ENCODE data around the gene SIDT1.

SIDT1 gene

DNA sequence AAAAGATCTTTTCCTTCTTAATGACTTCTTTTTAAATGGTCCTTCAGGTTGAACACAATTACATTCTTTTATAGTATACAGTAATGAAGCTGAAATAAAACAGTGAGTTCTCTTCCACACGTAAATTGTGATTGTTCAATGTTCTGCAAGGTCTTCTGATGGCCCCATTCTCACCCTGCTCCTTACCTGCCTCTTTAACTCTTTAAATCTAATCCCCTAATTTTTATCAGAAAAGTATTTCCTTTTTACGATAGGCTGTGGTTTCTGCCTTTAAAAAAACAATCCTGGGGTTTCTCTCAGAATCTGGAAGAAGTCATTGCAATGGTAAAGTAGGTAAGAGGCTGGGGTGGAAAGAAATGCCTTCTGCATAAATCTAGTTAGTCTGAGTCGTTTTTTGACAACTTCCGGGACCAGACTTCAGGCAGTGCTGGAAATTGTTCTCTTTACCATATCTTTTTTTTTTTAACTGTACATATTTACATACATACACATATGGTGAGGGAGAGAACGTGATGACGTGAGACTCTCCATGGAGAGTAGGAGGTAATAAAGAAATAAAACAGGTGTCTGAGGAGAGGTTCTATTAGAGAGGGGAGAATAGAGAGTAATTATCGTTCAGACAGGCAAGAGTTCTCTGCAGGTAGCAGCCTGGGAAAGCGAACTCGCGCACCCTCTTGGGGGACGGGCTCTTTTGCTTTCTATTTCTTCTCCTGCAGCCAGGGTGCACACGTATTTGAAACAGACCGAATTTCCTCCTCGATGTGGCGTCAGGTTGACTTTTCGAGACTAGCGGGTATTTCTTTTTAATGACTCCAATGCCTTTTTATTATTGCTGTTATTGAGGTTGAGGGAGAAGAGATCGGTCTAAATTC, at the start of gene SIDT1:
TSS of gene SIDT1 (plus strand) at position 730 of the 872 bp plus-strand sequence. CDS start 467 bp downstream, outside the sequence.
- Histone ChIP-seq H3K36me3 (ENCODE audit: control insufficient read depth in 2 of 2, insufficient read depth in 2 of 2, low read length in 2 of 2) (no peaks in the 10 kb centered on the region), H3K27ac (ENCODE audit: low read depth in 2 of 2, low read length in 2 of 2) (peak within 1 kb of the TSS; percentile 86 to 87), H3K4me1 (ENCODE audit: control insufficient read depth in 2 of 2, insufficient read depth in 2 of 2, low read length in 2 of 2) (peaks cover 22 to 30% of the 10 kb centered on the region in 2 donors), H3K27me3 (ENCODE audit: control insufficient read depth in 2 of 2, insufficient read depth in 2 of 2, low read length in 2 of 2) (no peaks in the 10 kb centered on the region), H3K4me3 (ENCODE audit: low read length in 2 of 2) (peak within 1 kb of the TSS; percentile 64 to 95), H3K9ac (ENCODE audit: low read depth in 1 of 2, low read length in 2 of 2) (peak within 1 kb of the TSS; percentile 87 to 94), H3K9me3 (ENCODE audit: control insufficient read depth in 2 of 2, low read length in 2 of 2) (no peaks in the 10 kb centered on the region)

- H3K9ac ChIP-seq (ENCODE audit: low read depth in 1 of 2, low read length in 2 of 2) = no peak overlapping the region
- H3K4me1 ChIP-seq (ENCODE audit: control insufficient read depth in 2 of 2, insufficient read depth in 2 of 2, low read length in 2 of 2) = no peaks in the 10 kb centered on the region
- H3K9me3 ChIP-seq (ENCODE audit: control insufficient read depth in 2 of 2, low read length in 2 of 2) = no peaks in the 10 kb centered on the region
- H3K4me3 ChIP-seq (ENCODE audit: low read length in 2 of 2) = no peak overlapping the region
- H3K27me3 ChIP-seq (ENCODE audit: control insufficient read depth in 2 of 2, insufficient read depth in 2 of 2, low read length in 2 of 2) = no peaks in the 10 kb centered on the region
- H3K36me3 ChIP-seq (ENCODE audit: control insufficient read depth in 2 of 2, insufficient read depth in 2 of 2, low read length in 2 of 2) = peaks cover 6 to 13% of the 10 kb centered on the region in 2 donors
- no peak overlapping the region for H3K27ac ChIP-seq (ENCODE audit: low read depth in 2 of 2, low read length in 2 of 2)
Measured at GRCh38 chr3:113485161-113485609, 47.2 kb upstream of the SIDT1 start.

GRCh38 chr3:113495035-113495434, 37.3 kb upstream of the SIDT1 start:
- Histone ChIP-seq H3K4me3 (ENCODE audit: low read length in 2 of 2) (no peak overlapping the region), H3K36me3 (ENCODE audit: control insufficient read depth in 2 of 2, insufficient read depth in 2 of 2, low read length in 2 of 2) (peaks cover 18 to 20% of the 10 kb centered on the region in 2 donors), H3K9me3 (ENCODE audit: control insufficient read depth in 2 of 2, low read length in 2 of 2) (no peaks in the 10 kb centered on the region), H3K27ac (ENCODE audit: low read depth in 2 of 2, low read length in 2 of 2) (no peak overlapping the region), H3K27me3 (ENCODE audit: control insufficient read depth in 2 of 2, insufficient read depth in 2 of 2, low read length in 2 of 2) (no peaks in the 10 kb centered on the region), H3K9ac (ENCODE audit: low read depth in 1 of 2, low read length in 2 of 2) (no peak overlapping the region), H3K4me1 (ENCODE audit: control insufficient read depth in 2 of 2, insufficient read depth in 2 of 2, low read length in 2 of 2) (no peaks in the 10 kb centered on the region)

DNA sequence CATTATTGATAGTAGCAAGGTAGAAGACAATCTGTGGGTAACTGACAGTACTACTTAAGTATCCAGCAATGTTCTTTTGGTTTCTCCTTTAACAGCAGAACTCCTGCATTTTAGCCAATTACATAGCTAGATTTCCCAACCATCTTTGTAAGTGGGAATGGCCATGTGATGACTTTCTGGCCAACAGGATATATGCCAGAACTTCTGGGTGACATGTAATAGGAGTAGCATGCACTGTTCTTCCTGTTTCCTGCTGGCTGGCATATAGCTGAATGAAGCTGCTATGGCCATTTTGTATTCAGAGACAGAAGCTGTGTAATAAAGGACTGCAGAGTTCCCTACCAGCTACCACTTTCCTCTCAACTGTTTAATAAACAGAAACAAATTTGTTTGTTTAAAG, 35.4 kb upstream of the SIDT1 start:
- Histone ChIP-seq H3K27me3 (ENCODE audit: control insufficient read depth in 2 of 2, insufficient read depth in 2 of 2, low read length in 2 of 2) (no peaks in the 10 kb centered on the region), H3K36me3 (ENCODE audit: control insufficient read depth in 2 of 2, insufficient read depth in 2 of 2, low read length in 2 of 2) (peaks cover 15 to 16% of the 10 kb centered on the region in 2 donors), H3K9ac (ENCODE audit: low read depth in 1 of 2, low read length in 2 of 2) (no peak overlapping the region), H3K4me3 (ENCODE audit: low read length in 2 of 2) (no peak overlapping the region), H3K9me3 (ENCODE audit: control insufficient read depth in 2 of 2, low read length in 2 of 2) (no peaks in the 10 kb centered on the region), H3K27ac (ENCODE audit: low read depth in 2 of 2, low read length in 2 of 2) (no peak overlapping the region), H3K4me1 (ENCODE audit: control insufficient read depth in 2 of 2, insufficient read depth in 2 of 2, low read length in 2 of 2) (no peaks in the 10 kb centered on the region)

DNA sequence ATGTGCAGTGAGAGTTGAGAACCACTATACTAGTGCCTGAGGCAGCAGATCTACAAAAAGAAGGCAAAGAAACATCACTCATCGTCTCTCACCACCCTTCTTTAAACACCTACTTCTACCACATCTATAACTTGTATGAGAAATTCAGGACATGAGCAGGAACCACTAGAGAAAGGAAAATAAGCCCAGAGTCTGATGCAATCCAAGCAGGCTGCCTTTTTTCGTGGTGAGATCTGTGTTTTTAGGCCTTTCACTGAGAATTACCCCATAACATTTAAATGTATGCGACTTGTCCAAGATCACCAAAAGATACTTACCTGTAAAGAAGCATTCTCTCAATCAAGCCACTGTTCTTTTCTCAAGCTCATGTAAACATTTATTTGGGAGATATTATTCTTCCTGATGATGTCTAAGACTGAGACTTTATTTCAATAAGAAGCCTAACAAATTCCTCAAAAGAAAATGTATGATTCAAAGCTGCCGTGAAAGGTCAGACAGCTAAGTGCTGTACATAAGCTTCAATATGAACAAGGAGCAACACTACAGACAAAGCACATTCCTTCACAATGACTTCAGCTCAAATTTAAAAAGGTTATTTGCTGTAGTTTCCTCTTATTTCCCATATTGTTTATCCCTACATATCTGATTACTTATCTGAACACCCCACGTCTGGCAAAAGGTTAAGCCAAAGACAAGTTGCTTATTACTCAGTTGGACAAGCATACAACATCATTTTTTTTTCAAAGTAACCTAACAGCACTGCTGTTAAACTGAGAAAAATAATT, 33.9 kb upstream of the SIDT1 start:
- Histone ChIP-seq H3K4me1 (ENCODE audit: control insufficient read depth in 2 of 2, insufficient read depth in 2 of 2, low read length in 2 of 2) (no peaks in the 10 kb centered on the region), H3K27ac (ENCODE audit: low read depth in 2 of 2, low read length in 2 of 2) (no peak overlapping the region), H3K4me3 (ENCODE audit: low read length in 2 of 2) (no peak overlapping the region), H3K9ac (ENCODE audit: low read depth in 1 of 2, low read length in 2 of 2) (no peak overlapping the region), H3K27me3 (ENCODE audit: control insufficient read depth in 2 of 2, insufficient read depth in 2 of 2, low read length in 2 of 2) (no peaks in the 10 kb centered on the region), H3K36me3 (ENCODE audit: control insufficient read depth in 2 of 2, insufficient read depth in 2 of 2, low read length in 2 of 2) (peaks cover 11 to 16% of the 10 kb centered on the region in 2 donors), H3K9me3 (ENCODE audit: control insufficient read depth in 2 of 2, low read length in 2 of 2) (no peaks in the 10 kb centered on the region)

- H3K4me1 ChIP-seq (ENCODE audit: control insufficient read depth in 2 of 2, insufficient read depth in 2 of 2, low read length in 2 of 2) = no peaks in the 10 kb centered on the region
- no peaks in the 10 kb centered on the region for H3K9me3 ChIP-seq (ENCODE audit: control insufficient read depth in 2 of 2, low read length in 2 of 2)
- H3K36me3 ChIP-seq (ENCODE audit: control insufficient read depth in 2 of 2, insufficient read depth in 2 of 2, low read length in 2 of 2) = peaks cover 13 to 16% of the 10 kb centered on the region in 2 donors
Measured at GRCh38 chr3:113499081-113499480, 33.3 kb upstream of the SIDT1 start.

DNA sequence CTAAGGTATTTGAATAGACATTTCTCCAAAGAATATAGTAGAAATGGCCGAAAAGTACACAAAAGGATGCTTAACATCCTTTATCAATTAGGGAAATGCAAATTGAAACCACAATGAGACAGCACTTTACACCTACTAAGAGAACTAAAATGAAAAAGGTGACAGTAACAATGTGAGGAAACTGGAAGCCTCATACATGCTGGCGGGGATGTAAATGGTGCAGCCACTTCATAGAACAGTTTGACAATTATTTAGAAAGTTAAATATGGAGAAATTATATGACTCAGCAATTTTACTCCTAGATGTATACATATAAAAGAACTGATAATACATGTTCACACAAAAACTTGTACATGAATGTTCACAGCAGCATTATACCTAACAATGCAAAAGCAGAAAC, 30.8 kb upstream of the SIDT1 start:
- peaks cover 22 to 23% of the 10 kb centered on the region in 2 donors for H3K36me3 ChIP-seq (ENCODE audit: control insufficient read depth in 2 of 2, insufficient read depth in 2 of 2, low read length in 2 of 2)
- H3K27me3 ChIP-seq (ENCODE audit: control insufficient read depth in 2 of 2, insufficient read depth in 2 of 2, low read length in 2 of 2) = no peaks in the 10 kb centered on the region
- H3K4me1 ChIP-seq (ENCODE audit: control insufficient read depth in 2 of 2, insufficient read depth in 2 of 2, low read length in 2 of 2) = no peaks in the 10 kb centered on the region
- no peak overlapping the region for H3K9ac ChIP-seq (ENCODE audit: low read depth in 1 of 2, low read length in 2 of 2)
- H3K4me3 ChIP-seq (ENCODE audit: low read length in 2 of 2) = no peak overlapping the region
- no peak overlapping the region for H3K27ac ChIP-seq (ENCODE audit: low read depth in 2 of 2, low read length in 2 of 2)
- H3K9me3 ChIP-seq (ENCODE audit: control insufficient read depth in 2 of 2, low read length in 2 of 2) = no peaks in the 10 kb centered on the region

More at GRCh38 chr3:113499081-113499480, 33.3 kb upstream of the SIDT1 start:
- Histone ChIP-seq H3K9ac (ENCODE audit: low read depth in 1 of 2, low read length in 2 of 2) (no peak overlapping the region), H3K4me3 (ENCODE audit: low read length in 2 of 2) (no peak overlapping the region), H3K27me3 (ENCODE audit: control insufficient read depth in 2 of 2, insufficient read depth in 2 of 2, low read length in 2 of 2) (no peaks in the 10 kb centered on the region), H3K27ac (ENCODE audit: low read depth in 2 of 2, low read length in 2 of 2) (no peak overlapping the region)

DNA sequence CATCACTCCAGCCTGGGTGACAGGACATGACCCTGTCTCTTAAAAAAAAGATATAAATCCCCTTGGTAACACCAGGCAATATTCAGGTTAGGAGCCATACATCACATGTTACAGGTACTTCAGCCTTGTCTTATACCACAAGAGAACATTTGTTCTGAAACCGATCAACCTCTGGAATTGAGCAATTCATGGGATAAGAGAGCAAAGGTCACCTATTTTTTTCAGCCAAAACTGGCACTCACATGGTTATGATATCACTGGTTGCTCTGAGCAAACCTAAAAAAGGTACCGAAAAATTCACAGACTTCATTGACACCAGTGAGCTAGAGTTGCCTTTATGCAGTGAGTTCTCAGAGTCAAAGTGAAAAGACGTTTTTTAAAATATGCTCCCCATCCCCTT, 26.5 kb upstream of the SIDT1 start:
- H3K9me3 ChIP-seq (ENCODE audit: control insufficient read depth in 2 of 2, low read length in 2 of 2) = no peaks in the 10 kb centered on the region
- H3K27me3 ChIP-seq (ENCODE audit: control insufficient read depth in 2 of 2, insufficient read depth in 2 of 2, low read length in 2 of 2) = no peaks in the 10 kb centered on the region
- no peak overlapping the region for H3K9ac ChIP-seq (ENCODE audit: low read depth in 1 of 2, low read length in 2 of 2)
- H3K27ac ChIP-seq (ENCODE audit: low read depth in 2 of 2, low read length in 2 of 2) = no peak overlapping the region
- H3K4me1 ChIP-seq (ENCODE audit: control insufficient read depth in 2 of 2, insufficient read depth in 2 of 2, low read length in 2 of 2) = no peaks in the 10 kb centered on the region
- H3K4me3 ChIP-seq (ENCODE audit: low read length in 2 of 2) = no peak overlapping the region
- peaks cover 12% of the 10 kb centered on the region in 2 donors for H3K36me3 ChIP-seq (ENCODE audit: control insufficient read depth in 2 of 2, insufficient read depth in 2 of 2, low read length in 2 of 2)

DNA sequence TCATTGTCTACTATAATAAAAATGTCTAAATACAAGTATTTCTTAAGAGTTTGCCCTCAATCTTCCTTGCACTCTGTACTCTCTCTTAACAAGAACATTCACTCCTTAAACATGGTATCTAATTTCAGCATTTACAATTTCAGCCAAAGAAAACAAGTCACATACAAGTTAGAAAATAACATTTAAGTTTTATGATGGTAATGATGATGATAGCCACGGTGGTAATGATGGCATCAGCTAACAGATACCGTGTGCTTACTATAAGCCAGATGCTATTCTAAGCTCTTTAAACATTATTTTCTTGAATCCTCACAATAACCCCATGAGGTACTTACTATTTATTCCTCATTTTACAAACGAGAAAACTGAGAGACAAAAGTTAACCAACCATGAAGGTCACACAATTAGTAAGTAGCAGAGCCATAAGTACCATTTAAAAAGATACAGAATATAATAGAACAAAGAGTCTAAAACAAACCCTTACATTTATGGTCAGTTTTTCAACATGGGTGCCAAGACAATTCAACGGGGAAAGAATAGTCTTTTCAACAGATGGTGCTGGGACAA, 24.8 kb upstream of the SIDT1 start:
- Histone ChIP-seq H3K4me3 (ENCODE audit: low read length in 2 of 2) (no peak overlapping the region), H3K27me3 (ENCODE audit: control insufficient read depth in 2 of 2, insufficient read depth in 2 of 2, low read length in 2 of 2) (no peaks in the 10 kb centered on the region), H3K9me3 (ENCODE audit: control insufficient read depth in 2 of 2, low read length in 2 of 2) (no peaks in the 10 kb centered on the region), H3K36me3 (ENCODE audit: control insufficient read depth in 2 of 2, insufficient read depth in 2 of 2, low read length in 2 of 2) (peaks cover 9 to 12% of the 10 kb centered on the region in 2 donors), H3K4me1 (ENCODE audit: control insufficient read depth in 2 of 2, insufficient read depth in 2 of 2, low read length in 2 of 2) (no peaks in the 10 kb centered on the region), H3K9ac (ENCODE audit: low read depth in 1 of 2, low read length in 2 of 2) (no peak overlapping the region), H3K27ac (ENCODE audit: low read depth in 2 of 2, low read length in 2 of 2) (no peak overlapping the region)

DNA sequence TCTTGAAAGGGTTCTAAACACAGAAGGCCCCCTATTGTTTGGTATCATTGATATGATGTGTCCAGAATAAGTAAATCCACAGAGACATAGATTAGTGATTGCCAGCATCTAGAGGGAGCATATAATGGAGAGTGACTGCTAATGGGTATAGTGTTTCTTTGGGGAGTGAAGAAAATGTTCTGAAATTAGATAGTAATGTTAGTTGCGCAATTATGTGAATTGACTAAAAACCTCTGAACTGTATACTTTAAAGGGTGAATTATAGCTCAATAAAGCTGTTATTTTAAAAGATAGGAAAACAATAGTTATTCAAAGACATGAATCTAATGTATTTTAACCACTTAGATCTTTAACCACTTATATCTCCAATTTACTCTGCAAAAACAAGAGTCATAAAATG, 23.4 kb upstream of the SIDT1 start:
- Histone ChIP-seq H3K27me3 (ENCODE audit: control insufficient read depth in 2 of 2, insufficient read depth in 2 of 2, low read length in 2 of 2) (no peaks in the 10 kb centered on the region), H3K4me3 (ENCODE audit: low read length in 2 of 2) (no peak overlapping the region), H3K36me3 (ENCODE audit: control insufficient read depth in 2 of 2, insufficient read depth in 2 of 2, low read length in 2 of 2) (peaks cover 9 to 11% of the 10 kb centered on the region in 2 donors), H3K27ac (ENCODE audit: low read depth in 2 of 2, low read length in 2 of 2) (no peak overlapping the region), H3K9me3 (ENCODE audit: control insufficient read depth in 2 of 2, low read length in 2 of 2) (no peaks in the 10 kb centered on the region), H3K9ac (ENCODE audit: low read depth in 1 of 2, low read length in 2 of 2) (no peak overlapping the region), H3K4me1 (ENCODE audit: control insufficient read depth in 2 of 2, insufficient read depth in 2 of 2, low read length in 2 of 2) (peaks cover 0 to 4% of the 10 kb centered on the region in 2 donors)
